Stimulated activated CD8-positive, alpha-beta memory T cell treated with anti-CD3 and anti-CD28 coated beads, Interleukin-2, amount 100 ng/mL, for 48 hours (primary cell): Measurements from ENCODE around the gene ZNF341.
"Not testable (repeated sequence)": the region's sequence is repeated elsewhere in the genome, so short reads cannot be mapped to it uniquely, and the experiment has no call there.

ENCODE experiments used
- DNase-seq, 2 donors: peaks; one replicate each; pipeline ENCODE4 v3.0.0-alpha.2; 2020; ENCODE audit warnings: low read depth in 2 of 2

The ZNF341 gene

GRCh38 chr20:33728463-33728862 lies 3.3 kb upstream of the ZNF341 start:
- no peak for DNase-seq

- DNase-seq: no peak
These were observed 2.7 kb upstream of the ZNF341 start for GRCh38 chr20:33729101-33729500.

GRCh38 chr20:33730946-33731692 lies 677 bp upstream of the ZNF341 start:
- DNase-seq: no peak

- DNase-seq: peak; percentile 61 to 72
These were observed 572 bp downstream of the ZNF341 start for GRCh38 chr20:33732166-33732970.

- no peak for DNase-seq
These were observed 2.1 kb downstream of the ZNF341 start for GRCh38 chr20:33733654-33734576.

- no peak for DNase-seq
These were observed 5.2 kb downstream of the ZNF341 start for GRCh38 chr20:33736962-33737361.

- no peak for DNase-seq
These were observed 7.7 kb downstream of the ZNF341 start for GRCh38 chr20:33739493-33739892.

- no peak for DNase-seq
These were observed 8.4 kb downstream of the ZNF341 start for GRCh38 chr20:33740189-33740588.

- DNase-seq: no peak
These were observed 12.4 kb downstream of the ZNF341 start for GRCh38 chr20:33744181-33744580.

- no peak for DNase-seq
These were observed 13.1 kb downstream of the ZNF341 start for GRCh38 chr20:33744773-33745385.

- no peak for DNase-seq
These were observed 14.7 kb downstream of the ZNF341 start for GRCh38 chr20:33746325-33746998.

- no peak for DNase-seq
These were observed 20.0 kb downstream of the ZNF341 start for GRCh38 chr20:33751775-33752174.

GRCh38 chr20:33753143-33753542 lies 21.3 kb downstream of the ZNF341 start:
- no peak for DNase-seq

GRCh38 chr20:33753763-33754162 lies 22.0 kb downstream of the ZNF341 start:
- DNase-seq: no peak

GRCh38 chr20:33755936-33756490 lies 24.2 kb downstream of the ZNF341 start:
- DNase-seq: not testable (repeated sequence)

GRCh38 chr20:33757046-33757445 lies 25.2 kb downstream of the ZNF341 start:
- no peak for DNase-seq

GRCh38 chr20:33757458-33757857 lies 25.7 kb downstream of the ZNF341 start:
- DNase-seq: no peak

- no peak for DNase-seq
These were observed 30.0 kb downstream of the ZNF341 start for GRCh38 chr20:33761698-33762250.

GRCh38 chr20:33765099-33765498 lies 33.3 kb downstream of the ZNF341 start:
- no peak for DNase-seq

- no peak for DNase-seq
These were observed 33.8 kb downstream of the ZNF341 start for GRCh38 chr20:33765592-33765991.
